HepG2 (cell line): Measurements from ENCODE around the gene KCNS1. TPM values are rescaled to one million over a fixed set of nuclear protein-coding genes. Genes with fewer than 3 reads are reported as not detected.

Experiments
- ATAC-seq: fragments of 200-7000 bp; cut with Tn5 transposase; 3 replicates; pipeline ENCODE4 v1.9.1; 2020; ENCODE audit warnings: mild to moderate bottlenecking, moderate library complexity
- BruUV-seq: library from RNA; stranded (reverse); fragments of 400-500 nt; replicated peaks from 2 replicates; lab custom pipeline; 2021; lab: Mats Ljungman, UMichigan
- CTCF ChIA-PET: fragments of 300-600 bp; formaldehyde crosslinking; extraction: SDS; loops from one replicate; lab custom pipeline; 2021; ENCODE audit warnings: low total read pairs, inconsistent platforms, low intra/inter-chr PET ratio; lab: Yijun Ruan, JAX
- POLR2A ChIA-PET: fragments of 350-600 bp; sonication (Branson Sonifier 250); formaldehyde crosslinking; loops from one replicate; lab custom pipeline; 2020; ENCODE audit warnings: antibody characterized with exemption, inconsistent platforms; lab: Yijun Ruan, JAX
- DNase-seq: peaks from one replicate; pipeline ENCODE4 v3.0.0-alpha.2; 2015; ENCODE audit warnings: low spot score
- FAIRE-seq: peaks from 3 replicates; lab custom pipeline; 2011; peaks lifted over from hg19 to GRCh38; lab: Jason Lieb, UNC
- H2AFZ ChIP-seq: one replicate; pipeline ENCODE4 v1.6.1; 2011; ENCODE audit warnings: low read length, inconsistent platforms
- H3K27ac ChIP-seq: fragments of 300-600 bp; 3 replicates; pipeline ENCODE4 v1.8.0; 2011; ENCODE audit warnings: mixed run types, mild to moderate bottlenecking, mixed read lengths, low read length, inconsistent platforms; ENCODE audit not compliant: insufficient read depth; ENCODE audit errors: extremely low read length
- H3K27me3 ChIP-seq, 2 experiments: fragments of 200-600 bp in 1 of 2; 2 replicates in 1 of 2; 3 replicates in 1 of 2; pipeline versions ENCODE4 v1.6.0 to v1.8.0; 2011; ENCODE audit warnings: low read length in 2 of 2, mild to moderate bottlenecking in 2 of 2, moderate library complexity in 2 of 2, inconsistent platforms in 1 of 2; ENCODE audit not compliant: insufficient read depth in 2 of 2, control insufficient read depth in 1 of 2
- H3K36me3 ChIP-seq, 2 experiments: fragments of 200-600 bp in 1 of 2; replicated peaks in 1 of 2; 2 replicates in 1 of 2; 3 replicates in 1 of 2; pipeline versions ENCODE4 v1.5.1 to v1.8.0; 2011; ENCODE audit warnings: low read length in 2 of 2, inconsistent platforms in 1 of 2; ENCODE audit not compliant: insufficient read depth in 2 of 2, control insufficient read depth in 1 of 2
- H3K4me1 ChIP-seq: 2 replicates; pipeline ENCODE4 v1.5.1; 2012; ENCODE audit warnings: low read length, inconsistent platforms; ENCODE audit not compliant: insufficient read depth
- H3K4me2 ChIP-seq: 2 replicates; pipeline ENCODE4 v1.6.0; 2011; ENCODE audit warnings: low read depth, low read length, inconsistent platforms
- H3K4me3 ChIP-seq, 3 experiments: fragments of 200-600 bp in 1 of 3; sonication (generic), shearing (Covaris generic) in 1 of 3; replicated peaks in 1 of 3; 2 replicates each; pipeline ENCODE4 v1.5.1; 2011 to 2016; ENCODE audit warnings: low read length in 3 of 3, inconsistent platforms in 2 of 3, low read depth in 2 of 3, mild to moderate bottlenecking in 2 of 3, control low read depth in 1 of 3, mixed read lengths in 1 of 3; ENCODE audit not compliant: insufficient read depth in 1 of 3
- H3K79me2 ChIP-seq: one replicate; pipeline ENCODE4 v1.6.1; 2011; ENCODE audit warnings: low read length, inconsistent platforms; ENCODE audit not compliant: insufficient read depth
- H3K9ac ChIP-seq: 2 replicates; pipeline ENCODE4 v1.6.0; 2011; ENCODE audit warnings: mild to moderate bottlenecking, low read depth, low read length, inconsistent platforms; ENCODE audit not compliant: insufficient read depth
- H3K9me3 ChIP-seq: 2 replicates; pipeline ENCODE4 v1.5.1; 2012; ENCODE audit warnings: mild to moderate bottlenecking, low read length
- H4K20me1 ChIP-seq: 2 replicates; pipeline ENCODE4 v1.6.0; 2011; ENCODE audit warnings: inconsistent platforms, mild to moderate bottlenecking, low read length, moderate library complexity; ENCODE audit not compliant: insufficient read depth
- CHCHD3 ChIP-seq: sonication (generic); formaldehyde crosslinking; IDR thresholded peaks from 2 replicates; pipeline ENCODE4 v1.8.0; 2022; ENCODE audit warnings: mild to moderate bottlenecking, missing genetic modification reagents, moderate library complexity
- FOXM1 ChIP-seq: sonication (generic); formaldehyde crosslinking; IDR thresholded peaks from 2 replicates; pipeline ENCODE4 v1.5.0; 2020; ENCODE audit warnings: missing genetic modification reagents
- IKZF1 ChIP-seq: fragments of 450-650 bp; IDR thresholded peaks from 2 replicates; pipeline ENCODE4 v1.7.1; 2016
- MAFK ChIP-seq, 2 experiments: IDR thresholded peaks in 1 of 2; conservative IDR thresholded peaks in 1 of 2; 2 replicates each; pipeline ENCODE4 v1.6.1; 2011; ENCODE audit warnings: improper control_type of control experiment in 2 of 2, low read length in 2 of 2
- MED13 ChIP-seq: sonication (generic); formaldehyde crosslinking; IDR thresholded peaks from 2 replicates; pipeline ENCODE4 v1.5.0; 2020; ENCODE audit warnings: missing genetic modification reagents
- NFE2 ChIP-seq: sonication (generic); formaldehyde crosslinking; IDR thresholded peaks from 2 replicates; pipeline ENCODE4 v1.4.0; 2020; ENCODE audit warnings: missing genetic modification reagents
- RBAK ChIP-seq: sonication (generic); formaldehyde crosslinking; IDR thresholded peaks from 2 replicates; pipeline ENCODE4 v1.5.1; 2020; ENCODE audit warnings: mild to moderate bottlenecking, missing genetic modification reagents
- SMARCC2 ChIP-seq: fragments of 450-650 bp; IDR thresholded peaks from 2 replicates; pipeline ENCODE4 v1.6.1; 2017; ENCODE audit warnings: antibody characterized with exemption, mild to moderate bottlenecking
- ZBTB49 ChIP-seq: sonication (generic); formaldehyde crosslinking; IDR thresholded peaks from 2 replicates; pipeline ENCODE4 v1.4.0; 2020; ENCODE audit warnings: missing genetic modification reagents, borderline replicate concordance
- ZC3H4 ChIP-seq: sonication (generic); formaldehyde crosslinking; IDR thresholded peaks from 2 replicates; pipeline ENCODE4 v1.4.0; 2020; ENCODE audit warnings: missing genetic modification reagents, borderline replicate concordance
- ZNF335 ChIP-seq: sonication (generic); formaldehyde crosslinking; IDR thresholded peaks from 2 replicates; pipeline ENCODE4 v1.4.0; 2020; ENCODE audit warnings: missing genetic modification reagents
- ZNF576 ChIP-seq: sonication (generic); formaldehyde crosslinking; IDR thresholded peaks from 2 replicates; pipeline ENCODE4 v1.4.0; 2020; ENCODE audit warnings: mild to moderate bottlenecking, missing genetic modification reagents
- ZNF768 ChIP-seq: sonication (generic); formaldehyde crosslinking; IDR thresholded peaks from 2 replicates; pipeline ENCODE4 v1.4.0; 2020; ENCODE audit warnings: missing genetic modification reagents
- ZNF780A ChIP-seq: sonication (generic); formaldehyde crosslinking; IDR thresholded peaks from 2 replicates; pipeline ENCODE4 v1.8.0; 2022; ENCODE audit warnings: mild to moderate bottlenecking, missing genetic modification reagents, moderate library complexity
- WGBS: methylation state at CpG from one replicate; pipeline ENCODE4 v1.1.6; 2017; ENCODE audit warnings: low lambda C conversion rate; 5-methylcytosine and 5-hydroxymethylcytosine counted together
- in situ Hi-C: cut with HindIII; loops from 2 replicates; pipeline ENCODE4 v1.10.0; 2017; ENCODE audit warnings: low pct_unique_long_range_greater_than_20kb; ENCODE audit not compliant: extremely low pct_ligation_motif_present
- intact Hi-C: fragments of 100-400 bp; cut with micrococcal nuclease; formaldehyde crosslinking; loops from one replicate; pipeline ENCODE4 v1.10.0; 2022; ENCODE audit not compliant: unreplicated experiment
- polyA plus RNA-seq, 8 experiments: library from polyadenylated mRNA; depleted of rRNA in 3 of 8; stranded (reverse) in 7 of 8; unstranded in 1 of 8; fragments of >200 nt; fragmentation: Illumina TruSeq in 4 of 8; extraction: Trizol in 4 of 8; gene quantifications; 2 replicates each; pipeline versions ENCODE4 v1.2.1 to v1.2.3, GENCODE V29; 2011 to 2016; ENCODE audit warnings: low read depth in 4 of 8, missing spikeins in 1 of 8, mixed read lengths in 1 of 8; ENCODE audit not compliant: insufficient read depth in 1 of 8
- total RNA-seq, 5 experiments: library from RNA; depleted of rRNA; stranded (reverse); fragments of >200 nt; fragmentation: Illumina TruSeq; extraction: Trizol; gene quantifications; 2 replicates each; pipeline ENCODE4 v1.2.3, GENCODE V29; 2016; ENCODE audit warnings: low read depth in 1 of 5
- TF ChIP-seq, protein P1 (sequence below): sonication (generic); formaldehyde crosslinking; IDR thresholded peaks from 2 replicates; pipeline ENCODE4 v1.4.0; 2020; ENCODE audit warnings: missing genetic modification reagents, mild to moderate bottlenecking, borderline replicate concordance

Gene KCNS1
- total and polyA plus RNA-seq, 2 of the 13 experiments (the other 11 are each of a cell fraction or from before 2014, with no cell fraction given): 0.03 TPM; not detected in 1

- Histone ChIP-seq H3K4me3 (no peak overlapping the region), H3K9me3 (no peaks in the 10 kb centered on the region), H3K27me3 (0 out of 5 replicates have a peak, but pooled peaks cover 0 to 4% of the 10 kb centered on the region in 2 experiments), H3K79me2 (no peaks in the 10 kb centered on the region), H3K27ac (no peak overlapping the region), H3K4me2 (no peak overlapping the region), H2AFZ (no peak overlapping the region)
- CTCF ChIA-PET: no interaction called here
- WGBS: 3% methylated on average over 2 of the region's 2 CpGs
- no TSS peak for BruUV-seq
- DNase-seq (no peak), ATAC-seq (no peak)
- in situ Hi-C loops: no loop called here
- no peak for TF ChIP-seq NFE2
- TF ChIP-seq ZNF335 (CRISPR knock-in tag): no peak
- TF ChIP-seq RBAK: no peak
- TF ChIP-seq CHCHD3: no peak
- TF ChIP-seq, all 625 proteins: peak for 0
- intact Hi-C loops: loop anchor here (5.0 to 10.0 kb wide), 2 partner anchors 155 to 562 kb away; no protein-coding TSS in a partner anchor
- Histone ChIP-seq H4K20me1 (no peaks in the 10 kb centered on the region), H3K9ac (no peak overlapping the region), H3K36me3 (no peaks in the 10 kb centered on the region), H3K4me1 (peaks cover 8% of the 10 kb centered on the region)
- FAIRE-seq: no peak
- POLR2A ChIA-PET: no interaction called here
These were observed 36.0 kb upstream of the KCNS1 start for GRCh38 chr20:45136911-45137310.

GRCh38 chr20:45128099-45128498 is 27.2 kb upstream of the KCNS1 start:
- Histone ChIP-seq H2AFZ (no peak overlapping the region), H3K9me3 (no peaks in the 10 kb centered on the region), H3K79me2 (no peaks in the 10 kb centered on the region), H3K27me3 (peaks cover 1 to 6% of the 10 kb centered on the region in 2 experiments; a peak in 2 of 5 replicates), H3K9ac (no peak overlapping the region), H3K4me2 (no peak overlapping the region), H3K27ac (no peak overlapping the region), H4K20me1 (no peaks in the 10 kb centered on the region), H3K36me3 (no peaks in the 10 kb centered on the region), H3K4me3 (no peak overlapping the region), H3K4me1 (no peaks in the 10 kb centered on the region)
- ChIA-PET CTCF (no interaction called here), POLR2A (no interaction called here)
- BruUV-seq: no TSS peak
- intact Hi-C loops: no loop called here
- in situ Hi-C loops: no loop called here
- FAIRE-seq (peak; percentile 70), ATAC-seq (no peak), DNase-seq (no peak)
- 50% methylated on average over 2 of the region's 2 CpGs for WGBS
- TF ChIP-seq, protein P1, sequence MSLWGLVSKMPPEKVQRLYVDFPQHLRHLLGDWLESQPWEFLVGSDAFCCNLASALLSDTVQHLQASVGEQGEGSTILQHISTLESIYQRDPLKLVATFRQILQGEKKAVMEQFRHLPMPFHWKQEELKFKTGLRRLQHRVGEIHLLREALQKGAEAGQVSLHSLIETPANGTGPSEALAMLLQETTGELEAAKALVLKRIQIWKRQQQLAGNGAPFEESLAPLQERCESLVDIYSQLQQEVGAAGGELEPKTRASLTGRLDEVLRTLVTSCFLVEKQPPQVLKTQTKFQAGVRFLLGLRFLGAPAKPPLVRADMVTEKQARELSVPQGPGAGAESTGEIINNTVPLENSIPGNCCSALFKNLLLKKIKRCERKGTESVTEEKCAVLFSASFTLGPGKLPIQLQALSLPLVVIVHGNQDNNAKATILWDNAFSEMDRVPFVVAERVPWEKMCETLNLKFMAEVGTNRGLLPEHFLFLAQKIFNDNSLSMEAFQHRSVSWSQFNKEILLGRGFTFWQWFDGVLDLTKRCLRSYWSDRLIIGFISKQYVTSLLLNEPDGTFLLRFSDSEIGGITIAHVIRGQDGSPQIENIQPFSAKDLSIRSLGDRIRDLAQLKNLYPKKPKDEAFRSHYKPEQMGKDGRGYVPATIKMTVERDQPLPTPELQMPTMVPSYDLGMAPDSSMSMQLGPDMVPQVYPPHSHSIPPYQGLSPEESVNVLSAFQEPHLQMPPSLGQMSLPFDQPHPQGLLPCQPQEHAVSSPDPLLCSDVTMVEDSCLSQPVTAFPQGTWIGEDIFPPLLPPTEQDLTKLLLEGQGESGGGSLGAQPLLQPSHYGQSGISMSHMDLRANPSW (CRISPR knock-in tag): no peak
- TF ChIP-seq SMARCC2: no peak
- no peak for TF ChIP-seq ZC3H4 (CRISPR knock-in tag)
- no peak for TF ChIP-seq ZNF576 (CRISPR knock-in tag)
- TF ChIP-seq MED13 (CRISPR knock-in tag): no peak
- no peak for TF ChIP-seq ZNF768 (CRISPR knock-in tag)
- no peak for TF ChIP-seq ZBTB49 (CRISPR knock-in tag)
- no peak for TF ChIP-seq IKZF1
- TF ChIP-seq FOXM1 (CRISPR knock-in tag): no peak
- no peak for TF ChIP-seq ZNF780A (CRISPR knock-in tag)
- peak; percentile 28 to 44; a peak in 2 of 4 replicates for TF ChIP-seq MAFK (conservative IDR thresholded peaks at IDR 0.05 in 1 of 2, IDR thresholded peaks at IDR 0.05 in 1 of 2; ENCODE audit: low read length in 2 of 2)
